H1 (cell line): Measurements from ENCODE around the gene CD244. TPM values are rescaled to one million over a fixed set of nuclear protein-coding genes. Genes with fewer than 3 reads are reported as not detected.

Experiments
- CTCF ChIA-PET: fragments of 300-600 bp; sonication (Branson Sonifier 250); formaldehyde crosslinking; loops from one replicate; lab custom pipeline; 2021; ENCODE audit not compliant: partially characterized antibody; lab: Charles Lee
- POLR2A ChIA-PET: fragments of 300-600 bp; sonication (Branson Sonifier 250); formaldehyde crosslinking; loops from one replicate; lab custom pipeline; 2021; ENCODE audit warnings: inconsistent platforms; ENCODE audit not compliant: partially characterized antibody; lab: Charles Lee
- DNase-seq, 2 experiments: peaks; one replicate each; pipeline versions ENCODE4 v3.0.0 to v3.0.0-alpha.2; 2010 to 2022; ENCODE audit warnings: low spot score in 2 of 2, low read depth in 1 of 2, mixed read lengths in 1 of 2
- FAIRE-seq: peaks from 2 replicates; lab custom pipeline; 2011; peaks lifted over from hg19 to GRCh38; lab: Jason Lieb, UNC
- H2AFZ ChIP-seq: 2 replicates; pipeline ENCODE4 v1.8.1; 2012; ENCODE audit warnings: low read length, inconsistent platforms
- H2AK5ac ChIP-seq: 2 replicates; pipeline ENCODE4 v1.6.1; 2013; ENCODE audit warnings: low read depth, low read length
- H2BK120ac ChIP-seq: replicated peaks from 2 replicates; pipeline ENCODE3; 2013; ENCODE audit warnings: low read depth, low read length, inconsistent platforms
- H2BK12ac ChIP-seq: 2 replicates; pipeline ENCODE4 v1.6.1; 2013; ENCODE audit warnings: low read depth, low read length
- H2BK15ac ChIP-seq: 2 replicates; pipeline ENCODE4 v1.6.1; 2013; ENCODE audit warnings: low read length
- H2BK20ac ChIP-seq: 2 replicates; pipeline ENCODE4 v1.6.1; 2013; ENCODE audit warnings: low read length
- H2BK5ac ChIP-seq: 2 replicates; pipeline ENCODE4 v1.6.1; 2013; ENCODE audit warnings: low read depth, low read length
- H3K14ac ChIP-seq: 2 replicates; pipeline ENCODE4 v1.6.1; 2013; ENCODE audit warnings: inconsistent platforms; ENCODE audit not compliant: insufficient read length
- H3K18ac ChIP-seq: 2 replicates; pipeline ENCODE4 v1.6.1; 2013; ENCODE audit warnings: low read length; ENCODE audit errors: extremely low read depth
- H3K23ac ChIP-seq: 2 replicates; pipeline ENCODE4 v1.6.1; 2013; ENCODE audit warnings: inconsistent platforms; ENCODE audit not compliant: insufficient read length
- H3K23me2 ChIP-seq: 2 replicates; pipeline ENCODE4 v1.6.1; 2013; ENCODE audit warnings: low read depth, low read length
- H3K27ac ChIP-seq: 2 replicates; pipeline ENCODE4 v1.6.1; 2011; ENCODE audit warnings: low read depth, low read length, inconsistent platforms
- H3K27me3 ChIP-seq, 4 experiments: replicated peaks in 1 of 4; 1 replicate in 1 of 4; 2 replicates in 3 of 4; pipeline versions ENCODE4 v1.6.1 to v1.8.1; 2011 to 2013; ENCODE audit warnings: low read length in 3 of 4, mild to moderate bottlenecking in 3 of 4, inconsistent platforms in 2 of 4, mixed read lengths in 2 of 4, moderate library complexity in 1 of 4; ENCODE audit not compliant: control insufficient read depth in 3 of 4, insufficient read depth in 3 of 4; ENCODE audit errors: extremely low read depth in 1 of 4
- H3K36me3 ChIP-seq, 4 experiments: 2 replicates each; pipeline versions ENCODE4 v1.6.1 to v1.8.1; 2011 to 2013; ENCODE audit warnings: mild to moderate bottlenecking in 4 of 4, low read length in 3 of 4, moderate library complexity in 2 of 4, control low read depth in 1 of 4, inconsistent platforms in 1 of 4; ENCODE audit not compliant: insufficient read depth in 4 of 4, control insufficient read depth in 2 of 4
- H3K4ac ChIP-seq: replicated peaks from 2 replicates; pipeline ENCODE3; 2013; ENCODE audit warnings: low read length, low read depth, mixed read lengths, inconsistent platforms; ENCODE audit not compliant: insufficient read length
- H3K4me1 ChIP-seq, 4 experiments: replicated peaks in 1 of 4; 1 replicate in 1 of 4; 2 replicates in 3 of 4; pipeline versions ENCODE4 v1.6.1 to v1.8.1; 2011 to 2013; ENCODE audit warnings: low read length in 3 of 4, inconsistent platforms in 2 of 4, mixed read lengths in 1 of 4; ENCODE audit not compliant: insufficient read depth in 4 of 4, control insufficient read depth in 3 of 4
- H3K4me2 ChIP-seq, 2 experiments: 2 replicates each; pipeline versions ENCODE4 v1.6.1 to v1.8.1; 2011 to 2013; ENCODE audit warnings: low read depth in 2 of 2, low read length in 2 of 2, control low read depth in 1 of 2, inconsistent platforms in 1 of 2, mild to moderate bottlenecking in 1 of 2; ENCODE audit not compliant: insufficient read depth in 1 of 2
- H3K4me3 ChIP-seq, 4 experiments: fragments of 200-600, 300-600 bp in 1 of 4; sonication (generic), shearing (Covaris generic), sonication (Bioruptor Twin) in 1 of 4; 2 replicates each; pipeline versions ENCODE4 v1.5.1 to v1.8.1; 2011 to 2016; ENCODE audit warnings: low read length in 4 of 4, low read depth in 3 of 4, control low read depth in 2 of 4, inconsistent platforms in 2 of 4, mild to moderate bottlenecking in 2 of 4, mixed read lengths in 1 of 4, moderate library complexity in 1 of 4; ENCODE audit not compliant: insufficient read depth in 2 of 4; ENCODE audit errors: extremely low read depth in 1 of 4
- H3K56ac ChIP-seq: replicated peaks from 2 replicates; pipeline ENCODE3; 2013; ENCODE audit warnings: low read depth, mild to moderate bottlenecking, mixed read lengths, low read length, inconsistent platforms; ENCODE audit not compliant: insufficient read length
- H3K79me1 ChIP-seq: 2 replicates; pipeline ENCODE4 v1.6.1; 2013; ENCODE audit warnings: low read depth, low read length, control low read depth
- H3K79me2 ChIP-seq, 2 experiments: 2 replicates each; pipeline versions ENCODE4 v1.6.1 to v1.8.1; 2012 to 2013; ENCODE audit warnings: low read length in 2 of 2, mild to moderate bottlenecking in 2 of 2, inconsistent platforms in 1 of 2; ENCODE audit not compliant: insufficient read depth in 2 of 2, control insufficient read depth in 1 of 2
- H3K9ac ChIP-seq, 4 experiments: replicated peaks in 1 of 4; 1 replicate in 1 of 4; 2 replicates in 3 of 4; pipeline versions ENCODE4 v1.6.1 to v1.8.1; 2011 to 2013; ENCODE audit warnings: low read depth in 3 of 4, low read length in 3 of 4, control low read depth in 2 of 4, mild to moderate bottlenecking in 2 of 4, moderate library complexity in 2 of 4, inconsistent platforms in 1 of 4; ENCODE audit errors: extremely low read depth in 1 of 4
- H3K9me3 ChIP-seq, 2 experiments: 2 replicates each; pipeline versions ENCODE4 v1.6.1 to v1.8.1; 2012 to 2013; ENCODE audit warnings: mild to moderate bottlenecking in 2 of 2, moderate library complexity in 2 of 2, control low read depth in 1 of 2, inconsistent platforms in 1 of 2, low read depth in 1 of 2, low read length in 1 of 2, mixed read lengths in 1 of 2; ENCODE audit not compliant: insufficient read depth in 2 of 2
- H4K20me1 ChIP-seq, 2 experiments: replicated peaks in 1 of 2; 2 replicates each; pipeline versions ENCODE3 to v1.8.1; 2011 to 2013; ENCODE audit warnings: inconsistent platforms in 2 of 2, low read length in 2 of 2, mild to moderate bottlenecking in 1 of 2; ENCODE audit not compliant: insufficient read depth in 2 of 2, control insufficient read depth in 1 of 2
- H4K5ac ChIP-seq: 2 replicates; pipeline ENCODE4 v1.6.1; 2013; ENCODE audit warnings: low read length, low read depth, mixed read lengths, inconsistent platforms; ENCODE audit not compliant: insufficient read length
- H4K8ac ChIP-seq: 2 replicates; pipeline ENCODE4 v1.8.0; 2013; ENCODE audit warnings: mild to moderate bottlenecking, moderate library complexity, low read length, inconsistent platforms; ENCODE audit not compliant: insufficient read depth; ENCODE audit errors: extremely low read depth
- H4K91ac ChIP-seq: replicated peaks from 2 replicates; pipeline ENCODE3; 2013; ENCODE audit warnings: low read length, mixed read lengths, inconsistent platforms; ENCODE audit not compliant: insufficient read length
- FOSL1 ChIP-seq: IDR thresholded peaks from 2 replicates; pipeline ENCODE4 v1.6.1; 2011; ENCODE audit warnings: mild to moderate bottlenecking, low read depth, low read length, moderate library complexity; ENCODE audit not compliant: insufficient read depth
- HDAC2 ChIP-seq, 2 experiments: fragments of 300-600 bp in 1 of 2; sonication (generic) in 1 of 2; IDR thresholded peaks; 2 replicates each; pipeline ENCODE4 v1.6.1; 2011 to 2012; ENCODE audit warnings: low read depth in 2 of 2, low read length in 2 of 2, mild to moderate bottlenecking in 2 of 2, moderate library complexity in 2 of 2, borderline replicate concordance in 1 of 2, inconsistent platforms in 1 of 2
- KDM1A ChIP-seq: fragments of 200-600, 300-600 bp; sonication (generic); IDR thresholded peaks from 2 replicates; pipeline ENCODE4 v1.7.1; 2016; ENCODE audit warnings: mild to moderate bottlenecking, low read length, borderline replicate concordance
- NRF1 ChIP-seq: IDR thresholded peaks from 2 replicates; pipeline ENCODE4 v1.6.1; 2011; ENCODE audit warnings: mild to moderate bottlenecking, low read depth, low read length, improper control_type of control experiment
- RXRA ChIP-seq: IDR thresholded peaks from 2 replicates; pipeline ENCODE4 v1.6.1; 2011; ENCODE audit warnings: low read depth, mild to moderate bottlenecking, low read length, moderate library complexity; ENCODE audit not compliant: insufficient read depth
- SAP30 ChIP-seq: fragments of 300-600 bp; sonication (generic); IDR thresholded peaks from 2 replicates; pipeline ENCODE4 v1.7.1; 2012; ENCODE audit warnings: low read length, moderate library complexity, mild to moderate bottlenecking, inconsistent platforms; ENCODE audit not compliant: insufficient read depth, insufficient replicate concordance
- SIX5 ChIP-seq: IDR thresholded peaks from 2 replicates; pipeline ENCODE4 v1.6.1; 2011; ENCODE audit warnings: mild to moderate bottlenecking, low read depth, low read length
- WGBS, 2 experiments: shearing (Covaris generic) in 1 of 2; methylation state at CpG; one replicate each; pipeline versions ENCODE4 v1.1.6 to v1.1.7; 2013 to 2015; ENCODE audit warnings: low lambda C conversion rate in 2 of 2, mixed read lengths in 2 of 2, inconsistent platforms in 1 of 2, low coverage in 1 of 2, missing lambda C conversion rate in 1 of 2; ENCODE audit not compliant: insufficient replicate concordance in 2 of 2, insufficient coverage in 1 of 2, insufficient read length in 1 of 2; ENCODE audit errors: extremely low coverage in 1 of 2, missing lambda C conversion rate in 1 of 2; 5-methylcytosine and 5-hydroxymethylcytosine counted together
- polyA plus RNA-seq, 7 experiments: library from polyadenylated mRNA; depleted of rRNA in 3 of 7; stranded (reverse) in 5 of 7; unstranded in 2 of 7; fragments of >200 nt in 5 of 7; fragments of 200-250 nt in 2 of 7; gene quantifications; 1 replicate in 5 of 7; 2 replicates in 1 of 7; 4 replicates in 1 of 7; pipeline versions ENCODE4 v1.2.1 to v1.2.3, GENCODE V29; 2011 to 2013; ENCODE audit warnings: missing spikeins in 2 of 7, mixed read lengths in 2 of 7
- total RNA-seq: library from RNA; stranded (reverse); fragmentation: NEBNext Ultra II Directional; extraction: Animal tissue kit (Norgen Biotek cat#: 25700); gene quantifications from 2 replicates; pipeline ENCODE4 v1.2.1, GENCODE V29; 2021

Gene CD244
- total and polyA plus RNA-seq, 2 of the 8 experiments (the other 6 are each of a cell fraction or from before 2014, with no cell fraction given), result not detected

DNA sequence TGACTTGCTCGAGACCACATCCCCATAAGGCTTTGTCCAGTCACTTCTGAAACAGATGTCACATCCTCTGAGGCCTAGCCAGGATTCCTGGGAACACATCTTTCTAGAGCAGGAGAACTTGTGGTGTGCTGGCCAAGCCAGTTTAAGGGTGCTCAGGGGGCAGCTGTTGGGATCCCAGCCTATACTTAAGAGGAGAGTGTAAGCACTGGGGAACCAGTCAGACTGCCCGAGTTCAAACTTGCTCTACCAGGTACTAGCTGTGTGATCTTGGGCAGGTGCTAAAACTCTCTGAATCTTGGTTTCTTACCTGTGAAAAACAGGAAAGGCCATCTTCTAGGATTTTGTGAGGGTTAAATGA lies 82.3 kb downstream of the CD244 start:
- peaks cover 3% of the 10 kb centered on the region in 2 experiments; a peak in 3 of 4 replicates for H3K9me3 ChIP-seq

More for the DNA sequence above, 82.3 kb downstream of the CD244 start:
- ChIA-PET POLR2A (no interaction called here), CTCF (interaction anchor here (0.6 to 8.2 kb wide), 39 partner anchors 10 to 288 kb away, joined by 3 to 141 read pairs (median 6); partner anchors contain the start of genes ITLN2 and LY9)
- no peaks in the 10 kb centered on the region for H3K4me1 ChIP-seq
- no peak overlapping the region for H3K27ac ChIP-seq
- H3K23me2 ChIP-seq, result no peaks in the 10 kb centered on the region
- H4K5ac ChIP-seq, result no peak overlapping the region
- H4K91ac ChIP-seq, result no peak overlapping the region
- no peak overlapping the region for H3K4me2 ChIP-seq
- DNase-seq, result no peak
- H2AFZ ChIP-seq, result no peak overlapping the region
- FAIRE-seq, result no peak
- H3K9ac ChIP-seq, result no peak overlapping the region
- no peak overlapping the region for H2BK15ac ChIP-seq
- no peak overlapping the region for H3K23ac ChIP-seq
- H3K27me3 ChIP-seq, result no peaks in the 10 kb centered on the region
- no peaks in the 10 kb centered on the region for H3K36me3 ChIP-seq
- H3K56ac ChIP-seq, result no peak overlapping the region
- H4K8ac ChIP-seq, result no peak overlapping the region
- no peak overlapping the region for H2AK5ac ChIP-seq
- no peak overlapping the region for H2BK120ac ChIP-seq
- H3K79me2 ChIP-seq, result no peaks in the 10 kb centered on the region
- no peak overlapping the region for H3K18ac ChIP-seq
- TF ChIP-seq HDAC2 (IDR thresholded peaks at IDR 0.05; ENCODE audit: borderline replicate concordance in 1 of 2, low read depth in 2 of 2, low read length in 2 of 2) (no peak), RXRA (no peak), NRF1 (no peak), FOSL1 (no peak), KDM1A (0 out of 2 replicates have a peak, but pooled peaks have one; percentile 22), SAP30 (no peak), SIX5 (no peak)
- H3K4me3 ChIP-seq, result no peak overlapping the region
- H3K4ac ChIP-seq, result no peak overlapping the region
- no peak overlapping the region for H3K14ac ChIP-seq
- H2BK20ac ChIP-seq, result no peak overlapping the region
- no peak overlapping the region for H2BK12ac ChIP-seq
- WGBS, 2 experiments, result 96% methylated on average over 2 of the region's 2 CpGs; no CpG with 5 or more reads in 1 of the 2 experiments
- no peaks in the 10 kb centered on the region for H3K79me1 ChIP-seq
- H4K20me1 ChIP-seq, result no peaks in the 10 kb centered on the region
- H2BK5ac ChIP-seq, result no peak overlapping the region
